Thyroid gland (tissue), 4 donors: Measurements from ENCODE around the gene PDIA4.

Experiments used
- CTCF ChIP-seq, 6 experiments: fragments of 200-600 bp in 3 of 6; fragments of 450-650 bp in 3 of 6; sonication (generic) in 3 of 6; IDR thresholded peaks; one replicate each; pipeline ENCODE4 v1.5.1; 2016 to 2019; ENCODE audit warnings: antibody characterized with exemption in 6 of 6, mild to moderate bottlenecking in 2 of 6, inconsistent platforms in 1 of 6, moderate library complexity in 1 of 6
- POLR2A ChIP-seq, 2 donors: fragments of 450-650 bp; IDR thresholded peaks; one replicate each; pipeline ENCODE4 v1.6.1; 2017; ENCODE audit warnings: antibody characterized with exemption in 2 of 2, mild to moderate bottlenecking in 2 of 2, moderate library complexity in 1 of 2

GRCh38 chr7:148953676-148954075 lies 74.6 kb downstream of the PDIA4 start:
- TF ChIP-seq POLR2A (IDR thresholded peaks at IDR 0.05) (no peak), CTCF (IDR thresholded peaks at IDR 0.05) (no peak)
